SK-MEL-5 (cell line): Measurements from ENCODE around the gene EXOC3L1. TPM values are rescaled to one million over a fixed set of nuclear protein-coding genes. Genes with fewer than 3 reads are reported as not detected.
A peak's percentile ranks its signal among the peaks of the same experiment; 100 is the strongest.

Experiments used
- DNase-seq: peaks from one replicate; pipeline ENCODE4 v3.0.0-alpha.2; 2016; ENCODE audit warnings: low read depth, low spot score
- in situ Hi-C: cut with HindIII; loops from 2 replicates; pipeline ENCODE4 v1.10.0; 2016; ENCODE audit warnings: low sequenced_read_pairs, high pct_unique_total_duplicates, low pct_unique_long_range_greater_than_20kb
- total RNA-seq: library from RNA; depleted of rRNA; stranded (reverse); fragments of >200 nt; shearing (Covaris generic); gene quantifications from 2 replicates; pipeline ENCODE4 v1.2.3, GENCODE V29; 2014

Gene EXOC3L1
- total RNA-seq, 1 experiment from 2014 or later, result not detected

GRCh38 chr16:67173808-67174705 lies 15.9 kb downstream of the EXOC3L1 start:
- peak; percentile 80 for DNase-seq

DNA sequence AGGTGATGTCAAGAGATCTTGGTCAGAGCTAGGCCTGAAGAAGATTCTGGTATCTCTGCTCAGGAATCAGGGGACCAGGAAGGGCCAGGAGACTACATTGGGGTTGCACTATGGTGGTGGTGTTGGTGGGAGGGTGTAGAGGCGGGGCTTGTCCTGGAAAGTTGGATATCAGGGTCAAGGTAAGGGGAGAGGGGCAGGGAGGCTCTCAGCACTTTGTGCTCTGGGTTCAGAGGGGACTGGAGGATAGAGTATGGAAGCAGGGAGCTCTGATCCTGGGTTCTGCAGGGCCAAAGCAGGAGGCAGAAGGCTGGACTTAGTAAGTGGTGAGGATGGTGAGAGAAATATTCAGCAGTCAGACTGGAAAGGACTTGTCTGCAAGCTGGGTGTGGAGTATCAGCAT lies 16.6 kb downstream of the EXOC3L1 start:
- in situ Hi-C loops, result no loop called here

More at GRCh38 chr16:67173808-67174705, 15.9 kb downstream of the EXOC3L1 start:
- in situ Hi-C loops, result no loop called here

DNA sequence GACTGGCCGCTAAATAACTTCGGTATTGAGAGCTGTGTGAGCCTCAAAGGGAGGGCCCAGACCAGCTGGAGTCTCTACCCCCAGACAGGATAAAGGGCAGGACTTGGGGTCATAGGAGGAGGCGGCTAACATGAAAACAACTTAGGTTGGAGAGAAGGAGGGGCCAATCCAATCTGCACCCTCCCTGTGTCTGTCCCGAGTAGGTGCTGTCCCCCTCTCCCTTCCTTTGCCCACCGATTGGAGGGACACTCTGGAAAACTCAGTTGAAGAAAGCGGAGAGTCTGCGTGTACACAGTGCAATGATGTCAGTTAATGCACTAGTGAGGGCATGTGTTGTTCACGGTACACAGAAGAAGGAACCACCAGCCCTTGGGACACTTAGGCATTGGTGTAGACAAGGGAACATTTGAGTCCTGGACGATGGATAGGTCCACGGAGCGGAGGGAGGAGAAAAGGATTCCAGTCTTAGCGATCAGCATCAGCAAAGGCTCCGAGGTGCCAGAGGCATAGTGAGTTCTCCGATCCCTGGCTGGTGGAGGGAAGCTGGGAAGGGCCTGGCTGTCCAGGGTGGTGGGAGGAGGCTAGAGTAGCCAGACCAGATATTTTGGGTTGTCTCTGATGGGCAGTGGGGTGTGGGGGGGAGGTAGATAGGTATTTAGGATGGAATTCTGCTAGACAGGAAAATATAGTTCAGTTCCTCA lies 18.8 kb downstream of the EXOC3L1 start:
- in situ Hi-C loops, result no loop called here
- no peak for DNase-seq

More for the DNA sequence above, 16.6 kb downstream of the EXOC3L1 start:
- no peak for DNase-seq

DNA sequence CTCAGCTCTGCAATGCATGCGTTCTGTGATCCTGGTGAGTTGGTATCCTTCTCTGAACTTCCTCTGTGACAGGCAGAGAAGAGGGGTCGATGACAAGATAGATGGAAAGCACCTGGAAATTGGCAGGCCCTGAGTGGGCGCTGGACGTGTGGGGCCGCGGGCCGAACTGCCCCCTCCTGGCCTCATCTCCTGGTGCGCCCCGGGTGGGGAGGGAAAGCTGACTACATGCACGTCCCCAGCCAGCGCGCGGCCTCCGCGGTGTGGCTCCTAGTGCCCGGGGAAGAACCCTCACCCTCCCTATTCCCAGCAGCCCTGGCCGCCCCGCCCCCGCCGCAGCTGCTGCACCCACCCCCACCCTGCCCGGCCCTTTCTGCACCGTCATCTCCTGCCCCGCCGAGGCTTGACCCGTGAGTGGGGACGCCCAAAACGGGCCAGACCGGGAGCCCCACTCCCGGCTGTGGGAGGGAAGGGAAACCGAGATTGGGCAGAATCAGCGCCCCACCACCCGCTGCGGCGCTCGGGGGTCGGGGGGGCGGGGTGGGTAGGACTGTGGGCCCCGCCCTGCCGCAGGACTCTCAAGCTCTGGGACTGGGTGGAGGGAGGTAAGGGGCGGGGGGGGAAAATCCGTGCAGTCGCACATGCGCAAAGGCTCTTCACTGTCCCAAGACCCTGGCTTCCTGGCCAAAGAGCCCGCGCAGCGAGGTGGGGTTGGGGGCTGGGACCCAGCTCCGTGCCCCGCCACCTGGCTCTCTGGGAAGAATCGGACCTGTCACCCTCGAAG lies 19.6 kb downstream of the EXOC3L1 start, which contains the start of gene NOL3:
NOL3 (plus strand) TSS at position 371 of the 781 bp plus-strand sequence.
- peak; percentile 77 for DNase-seq
- in situ Hi-C loops, result no loop called here

GRCh38 chr16:67169642-67170167 lies 20.2 kb downstream of the EXOC3L1 start:
- in situ Hi-C loops, result no loop called here
- DNase-seq, result peak; percentile 53

DNA sequence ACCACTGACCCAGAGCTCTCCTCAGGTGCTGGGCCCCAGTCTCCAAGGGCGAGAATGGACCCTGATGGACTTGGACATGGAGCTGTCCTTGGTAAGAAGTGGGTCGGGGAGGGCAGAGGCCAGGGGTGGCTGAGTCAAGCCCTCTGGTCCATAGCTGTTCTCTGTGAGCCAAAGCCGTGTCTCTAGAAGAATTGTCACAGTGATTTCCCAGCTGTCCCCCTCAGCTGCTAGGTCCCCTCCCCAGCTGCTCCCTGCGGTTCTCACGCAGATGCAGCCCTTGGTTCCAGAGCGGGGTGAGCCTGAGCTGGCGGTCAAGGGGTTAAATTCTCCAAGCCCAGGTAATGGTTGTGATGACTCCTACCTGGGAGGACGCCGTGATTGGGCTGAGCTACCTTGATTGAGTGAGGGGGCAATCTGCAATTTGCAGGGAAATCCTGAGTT lies 20.9 kb downstream of the EXOC3L1 start:
- in situ Hi-C loops, result no loop called here
- DNase-seq, result no peak

DNA sequence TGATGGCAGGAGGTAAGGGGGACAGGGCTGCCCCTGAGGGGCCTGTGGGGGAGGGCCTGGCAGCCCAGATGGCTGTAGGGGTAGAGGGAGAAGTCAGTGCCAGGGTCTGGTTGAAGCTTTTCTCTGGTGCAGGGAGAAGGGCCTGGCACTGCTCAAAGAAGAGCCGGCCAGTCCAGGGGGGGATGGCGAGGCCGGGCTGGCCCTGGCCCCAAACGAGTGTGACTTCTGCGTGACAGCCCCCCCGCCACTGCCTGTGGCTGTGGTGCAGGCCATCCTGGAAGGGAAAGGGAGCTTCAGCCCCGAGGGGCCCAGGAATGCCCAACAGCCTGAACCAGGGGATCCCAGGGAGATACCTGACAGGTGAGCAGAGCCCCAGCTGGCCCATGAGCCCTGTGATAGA lies 22.3 kb downstream of the EXOC3L1 start:
- DNase-seq, result no peak
- in situ Hi-C loops, result no loop called here

GRCh38 chr16:67166598-67167168 lies 23.3 kb downstream of the EXOC3L1 start:
- in situ Hi-C loops, result no loop called here
- no peak for DNase-seq

DNA sequence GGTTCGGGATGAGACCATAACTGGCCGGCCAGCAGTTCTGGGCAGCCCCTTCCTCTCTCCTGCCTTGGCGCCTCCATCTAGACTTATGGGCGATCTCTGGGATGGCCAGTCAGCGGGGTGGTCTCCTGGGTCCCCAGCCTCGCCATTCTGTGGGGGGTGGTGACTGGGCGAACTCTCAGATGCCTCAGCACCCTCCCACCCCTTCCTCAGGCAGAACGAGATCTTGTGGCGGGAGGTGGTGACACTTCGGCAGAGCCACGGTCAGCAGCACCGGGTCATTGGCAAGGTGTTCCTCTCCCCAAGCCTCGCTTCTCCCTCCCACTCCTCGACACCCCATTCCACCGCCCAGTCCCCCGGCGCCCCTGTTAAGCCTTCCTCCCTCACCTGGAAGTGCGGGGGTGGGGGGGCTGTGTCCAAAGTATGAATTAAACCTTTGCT lies 23.8 kb downstream of the EXOC3L1 start:
- DNase-seq, result no peak
- in situ Hi-C loops, result no loop called here

DNA sequence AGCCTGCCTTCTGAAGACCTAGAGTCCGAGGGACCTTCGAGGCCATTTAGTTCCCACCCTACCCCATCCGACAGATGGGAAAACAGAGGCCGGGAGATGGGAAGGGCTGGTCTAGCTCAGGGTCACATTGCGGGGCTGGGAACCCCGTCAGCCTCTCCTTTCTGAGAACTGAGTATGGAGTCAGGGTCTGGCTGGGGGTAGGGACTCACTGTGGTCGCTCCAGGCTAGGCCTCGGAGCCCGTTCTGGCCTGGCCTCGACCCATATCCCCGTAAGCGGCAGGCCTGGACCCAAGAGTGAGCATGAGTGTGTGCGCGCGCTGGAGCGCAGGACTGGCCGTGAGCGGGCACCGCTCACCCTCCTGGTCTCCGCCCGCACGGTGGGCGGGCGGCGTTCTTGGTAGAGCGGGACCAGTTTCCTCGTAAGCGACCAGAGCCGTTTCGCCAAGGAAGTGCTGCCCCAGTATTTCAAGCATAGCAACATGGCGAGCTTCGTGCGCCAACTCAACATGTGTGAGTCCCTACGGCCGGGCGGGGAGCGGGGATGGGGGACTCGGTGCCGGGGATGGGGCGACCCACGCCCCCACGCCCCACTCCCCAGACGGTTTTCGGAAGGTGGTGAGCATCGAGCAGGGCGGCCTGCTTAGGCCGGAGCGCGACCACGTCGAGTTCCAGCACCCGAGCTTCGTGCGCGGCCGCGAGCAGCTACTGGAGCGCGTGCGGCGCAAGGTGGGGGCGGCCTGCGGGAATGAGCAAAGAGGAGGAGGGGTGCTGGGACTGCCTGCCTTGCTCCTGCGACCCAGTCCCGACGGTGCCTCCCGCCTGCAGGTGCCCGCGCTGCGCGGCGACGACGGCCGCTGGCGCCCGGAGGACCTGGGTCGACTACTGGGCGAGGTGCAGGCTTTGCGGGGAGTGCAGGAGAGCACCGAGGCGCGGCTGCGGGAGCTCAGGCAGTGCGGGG lies 24.5 kb downstream of the EXOC3L1 start:
- no peak for DNase-seq
- in situ Hi-C loops, result no loop called here

DNA sequence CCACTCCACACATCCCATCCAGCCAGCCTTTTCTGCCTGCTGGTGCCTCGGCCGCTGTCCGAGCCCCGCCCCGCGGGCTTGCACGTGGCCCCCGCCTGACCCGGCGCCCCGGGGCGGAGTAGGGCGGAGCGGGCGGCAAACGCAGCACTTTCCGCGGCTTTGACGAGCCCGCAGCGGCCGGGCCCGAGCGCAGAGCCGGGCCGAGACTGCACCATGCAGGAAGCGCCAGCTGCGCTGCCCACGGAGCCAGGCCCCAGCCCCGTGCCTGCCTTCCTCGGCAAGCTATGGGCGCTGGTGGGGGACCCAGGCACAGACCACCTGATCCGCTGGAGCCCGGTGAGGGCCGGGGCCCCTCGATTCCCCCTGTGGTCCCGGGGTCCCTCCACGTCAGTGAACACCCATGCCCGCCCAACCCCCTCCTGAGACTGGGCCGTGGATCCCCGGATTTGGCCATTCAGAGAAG lies 25.3 kb downstream of the EXOC3L1 start, which contains the start of gene HSF4:
HSF4 (plus strand) TSS at position 147 of the 463 bp plus-strand sequence; CDS start at position 214, 67 bp downstream.
- in situ Hi-C loops, result no loop called here
- peak; percentile 61 for DNase-seq

DNA sequence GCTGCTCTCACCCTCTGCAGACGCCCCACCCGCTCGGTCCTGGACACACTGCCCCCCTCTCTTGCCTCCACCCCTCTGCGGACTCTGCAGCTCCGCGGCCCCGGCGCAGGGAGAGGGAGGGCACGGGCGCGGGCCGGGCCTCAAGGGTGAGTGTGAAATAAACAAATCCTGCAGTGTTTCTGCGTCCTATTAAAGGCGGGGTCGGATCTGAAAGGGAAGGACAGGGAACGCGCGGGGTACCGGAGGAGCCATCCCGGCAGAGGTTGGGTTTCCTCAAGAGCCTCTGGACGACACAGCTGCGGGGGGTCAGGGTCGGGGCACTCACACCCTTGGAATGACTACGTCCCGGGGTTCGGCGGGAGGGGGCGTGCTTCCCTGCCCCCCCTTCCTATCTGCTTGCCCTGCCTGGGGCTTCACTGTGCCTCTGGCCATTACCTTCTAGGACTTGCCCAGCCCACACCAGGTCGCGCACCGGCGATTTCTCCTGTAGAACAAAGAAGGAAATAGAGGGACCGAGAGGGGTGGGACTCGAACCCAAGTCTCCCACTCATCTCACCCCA lies 25.9 kb downstream of the EXOC3L1 start:
- in situ Hi-C loops, result no loop called here
- DNase-seq, result peak; percentile 21

DNA sequence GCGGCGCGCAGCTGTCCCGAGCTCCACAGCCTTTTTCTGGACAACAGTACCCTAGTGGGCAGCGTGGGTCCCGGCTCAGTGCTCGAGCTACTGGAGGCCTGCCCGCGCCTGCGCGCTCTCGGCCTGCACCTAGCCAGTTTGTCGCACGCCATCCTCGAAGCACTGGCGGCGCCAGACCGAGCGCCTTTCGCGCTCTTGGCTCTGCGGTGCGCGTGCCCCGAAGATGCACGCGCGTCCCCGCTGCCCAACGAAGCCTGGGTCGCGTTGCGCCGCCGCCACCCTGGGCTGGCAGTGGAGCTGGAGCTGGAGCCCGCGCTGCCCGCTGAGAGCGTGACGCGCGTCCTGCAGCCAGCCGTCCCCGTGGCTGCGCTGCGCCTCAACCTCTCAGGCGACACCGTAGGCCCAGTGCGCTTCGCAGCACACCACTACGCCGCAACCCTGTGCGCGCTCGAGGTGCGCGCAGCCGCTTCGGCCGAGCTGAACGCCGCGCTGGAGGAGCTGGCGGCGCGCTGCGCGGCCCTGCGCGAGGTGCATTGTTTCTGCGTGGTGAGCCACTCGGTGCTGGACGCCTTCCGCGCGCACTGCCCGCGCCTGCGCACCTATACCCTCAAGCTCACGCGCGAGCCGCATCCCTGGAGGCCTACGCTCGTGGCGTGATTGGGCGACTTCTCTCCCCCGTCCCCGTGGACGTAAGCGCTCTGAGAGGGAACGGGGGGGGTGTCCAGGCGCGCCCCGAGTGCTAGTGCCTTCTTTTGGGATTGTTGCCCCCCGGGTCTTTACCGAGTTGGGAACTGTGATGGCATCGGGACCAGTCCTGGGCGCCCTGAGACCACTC lies 26.6 kb downstream of the EXOC3L1 start:
- DNase-seq, result no peak
- in situ Hi-C loops, result no loop called here

DNA sequence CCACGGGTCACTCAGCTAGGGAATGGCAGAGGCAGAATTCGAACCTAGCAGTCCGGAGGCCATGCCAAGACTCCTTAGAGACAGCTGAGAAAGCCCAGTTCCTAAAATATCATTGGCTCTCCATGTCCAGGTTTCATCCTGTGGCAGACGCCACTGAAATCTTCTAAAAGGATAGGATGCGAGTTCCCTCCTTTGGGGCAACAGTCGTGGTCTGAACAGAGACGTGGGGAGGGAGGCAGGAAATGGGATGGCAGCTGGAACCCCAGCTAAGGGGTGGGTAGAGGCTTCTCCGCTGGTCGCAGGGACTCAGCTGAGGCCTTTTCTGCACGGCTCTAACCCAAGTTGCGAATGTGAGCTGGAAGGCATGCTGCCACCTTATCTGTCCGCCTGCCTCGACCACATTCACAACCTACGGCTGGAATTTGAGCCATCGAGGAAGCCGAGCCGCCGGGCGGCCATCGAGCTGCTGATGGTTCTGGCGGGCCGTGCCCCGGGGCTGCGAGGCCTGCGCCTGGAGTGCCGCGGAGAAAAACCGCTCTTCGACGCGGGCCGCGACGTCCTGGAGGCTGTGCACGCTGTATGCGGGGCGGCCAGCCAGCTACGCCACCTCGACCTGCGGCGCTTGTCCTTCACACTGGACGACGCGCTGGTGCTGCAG lies 27.3 kb downstream of the EXOC3L1 start:
- in situ Hi-C loops, result no loop called here
- peak; percentile 42 for DNase-seq
